GM18520 (cell line): Measurements from ENCODE around the gene CPNE2.

Experiments
- ATAC-seq: cut with Tn5 transposase; IDR thresholded peaks from one replicate; pipeline ENCODE4 v1.9.1; 2021; ENCODE audit not compliant: unreplicated experiment

Gene CPNE2

DNA sequence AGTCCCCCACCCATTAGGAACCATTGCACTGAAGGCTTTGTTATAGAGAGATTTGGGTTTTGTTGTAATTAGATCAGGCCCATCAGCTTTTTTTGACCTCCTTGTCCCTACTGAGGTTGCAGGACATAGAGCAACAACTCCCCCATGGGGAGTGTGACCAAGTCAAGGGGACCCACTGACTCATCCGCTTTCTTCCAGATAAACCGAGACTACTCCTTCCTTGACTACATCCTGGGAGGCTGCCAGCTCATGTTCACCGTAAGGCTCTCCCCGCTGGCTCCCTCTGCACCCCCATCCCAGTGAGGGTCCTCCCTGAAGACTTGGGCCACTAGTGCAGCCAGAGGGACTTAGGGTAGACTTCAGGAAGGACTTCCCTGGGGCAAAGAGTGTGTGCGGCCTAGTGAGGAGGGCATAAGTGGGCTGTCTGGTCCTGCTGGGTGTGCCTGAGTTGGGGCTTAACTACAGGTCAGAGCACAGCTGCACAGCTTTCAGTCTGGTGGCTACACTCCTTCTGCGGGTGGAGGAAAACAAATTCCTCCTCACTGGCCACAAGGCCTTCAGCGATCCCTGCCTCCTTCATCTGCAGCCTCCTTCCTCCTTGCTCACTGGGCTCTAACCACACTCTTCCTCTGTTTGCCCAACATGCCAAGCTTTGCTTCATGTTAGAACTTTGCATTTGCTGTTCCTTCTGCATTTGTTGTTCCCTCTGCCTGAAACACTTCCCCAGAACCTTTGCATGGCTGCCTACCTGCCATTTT is 31.0 kb downstream of the CPNE2 start:
- ATAC-seq = no peak

DNA sequence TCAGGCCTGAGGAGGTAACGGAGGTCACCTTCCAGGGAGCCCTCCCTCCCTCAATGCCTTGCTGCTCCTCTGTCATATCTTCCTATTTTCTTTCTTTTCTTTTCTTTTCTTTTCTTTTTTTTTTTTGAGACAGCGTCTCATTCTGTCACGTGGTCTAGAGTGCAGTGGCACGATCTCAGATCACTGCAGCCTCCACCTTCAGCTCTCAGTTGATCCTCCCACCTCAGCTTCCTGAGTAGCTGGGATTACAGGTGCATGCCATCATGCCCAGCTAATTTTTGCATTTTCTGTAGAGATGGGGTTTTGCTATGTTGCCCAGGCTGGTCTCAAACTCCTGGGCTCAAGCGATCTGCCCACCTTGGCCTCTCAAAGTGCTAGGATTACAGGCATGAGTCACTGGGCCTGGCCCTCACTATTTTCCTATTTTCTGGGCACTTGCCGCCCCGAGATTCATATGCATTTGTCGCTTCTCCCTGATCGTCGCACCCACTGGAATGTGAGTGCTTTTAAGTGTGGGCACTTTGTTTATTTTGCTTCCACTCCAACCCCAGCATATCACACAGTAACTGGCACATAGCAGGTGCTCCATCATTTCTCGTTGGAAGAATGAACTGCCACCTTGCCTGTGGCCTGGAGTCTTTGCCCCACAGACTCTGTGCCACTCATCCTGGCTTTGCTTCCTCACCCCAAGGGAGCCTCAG is 31.7 kb downstream of the CPNE2 start:
- no peak for ATAC-seq

DNA sequence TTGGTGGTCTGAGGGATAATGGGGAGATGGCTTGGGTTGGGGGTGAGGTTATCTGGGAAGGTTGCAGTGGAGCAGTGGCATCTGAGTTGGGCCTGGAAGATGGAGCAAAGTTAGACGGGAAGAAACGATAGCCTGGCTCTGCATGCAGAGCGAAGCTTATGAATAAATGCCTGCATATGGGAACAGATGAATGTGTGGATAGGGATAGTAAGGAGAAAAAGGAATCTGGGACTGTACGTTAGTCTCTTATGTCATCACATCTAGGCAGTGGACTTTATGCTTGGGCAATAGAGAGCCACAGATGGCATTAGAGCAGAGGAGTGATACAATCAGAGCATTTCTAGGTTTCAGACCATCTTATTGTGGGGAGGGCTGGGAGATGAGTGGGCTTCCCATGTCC is 33.0 kb downstream of the CPNE2 start:
- no peak for ATAC-seq

DNA sequence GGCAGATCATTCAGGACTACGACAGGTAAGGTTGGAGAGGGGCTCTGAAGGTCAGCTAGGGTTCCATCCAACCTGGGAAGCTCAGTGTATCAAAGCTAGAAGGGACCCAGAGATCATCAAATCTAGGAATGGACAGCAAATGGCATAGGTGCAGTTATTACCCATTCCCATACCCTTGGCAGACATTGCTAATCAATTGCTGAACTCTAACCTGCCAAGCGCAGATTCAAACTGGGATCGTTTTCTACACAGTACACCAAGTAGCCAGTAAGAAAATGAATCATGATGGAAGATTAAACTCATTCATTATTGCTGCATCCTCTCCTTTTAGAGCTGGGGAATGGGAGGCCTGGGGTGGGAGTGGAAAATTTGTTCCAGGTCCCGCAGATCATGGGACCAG is 33.6 kb downstream of the CPNE2 start:
- ATAC-seq = no peak

DNA sequence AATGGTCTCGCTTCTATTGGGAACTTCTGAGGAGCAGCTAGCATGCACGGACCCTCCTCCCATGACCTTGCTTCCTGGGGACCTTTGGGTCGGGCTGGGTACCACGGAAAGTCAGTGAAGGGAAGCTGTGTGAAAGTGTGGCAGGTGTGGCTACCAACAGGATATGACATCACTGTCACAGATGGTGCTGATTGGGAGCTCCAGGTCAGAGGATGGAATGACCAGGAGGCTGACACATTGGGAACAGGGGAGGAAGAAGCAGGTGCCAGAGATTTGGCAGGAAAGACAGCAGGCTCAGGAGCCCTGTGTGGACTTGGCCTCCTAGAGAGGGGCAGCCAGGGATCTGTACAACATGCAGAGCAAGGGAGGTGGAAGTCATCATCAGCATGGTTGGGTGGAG is 34.0 kb downstream of the CPNE2 start:
- ATAC-seq = no peak

DNA sequence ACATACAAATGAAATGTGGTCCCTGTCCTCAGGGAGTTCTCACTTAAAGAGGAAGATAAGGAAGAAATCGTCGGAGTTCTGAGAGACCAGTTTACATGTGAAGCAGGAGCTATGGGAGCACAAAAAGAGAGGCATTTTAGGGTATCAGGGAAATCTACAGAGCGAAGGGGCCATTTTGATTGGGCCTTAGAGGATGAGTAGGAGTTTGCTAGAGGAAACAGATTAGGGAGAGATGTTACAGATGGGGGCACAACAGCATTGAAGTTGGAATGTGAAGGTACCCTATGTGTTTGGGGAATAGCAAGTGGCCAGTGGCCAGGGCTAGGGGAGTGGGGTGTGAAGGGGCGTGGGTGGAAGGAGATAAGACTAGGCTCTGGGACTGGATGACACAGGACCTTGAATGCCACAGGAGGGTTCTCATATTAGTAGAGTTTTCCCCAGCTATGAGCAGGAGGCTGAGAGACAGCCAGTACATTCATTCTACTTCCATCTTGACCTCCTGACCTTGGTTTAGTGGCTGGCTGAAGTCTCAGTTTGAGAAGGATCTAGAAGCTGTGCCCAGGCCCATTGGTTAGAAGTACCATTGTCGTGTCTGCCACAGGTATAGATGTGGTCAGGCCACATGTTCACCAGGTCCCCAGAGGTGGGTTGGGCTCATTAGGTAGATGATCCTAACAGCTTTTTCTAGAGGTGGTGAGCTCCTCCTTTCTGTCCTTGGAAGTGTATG is 34.8 kb downstream of the CPNE2 start:
- ATAC-seq = peak; percentile 64

DNA sequence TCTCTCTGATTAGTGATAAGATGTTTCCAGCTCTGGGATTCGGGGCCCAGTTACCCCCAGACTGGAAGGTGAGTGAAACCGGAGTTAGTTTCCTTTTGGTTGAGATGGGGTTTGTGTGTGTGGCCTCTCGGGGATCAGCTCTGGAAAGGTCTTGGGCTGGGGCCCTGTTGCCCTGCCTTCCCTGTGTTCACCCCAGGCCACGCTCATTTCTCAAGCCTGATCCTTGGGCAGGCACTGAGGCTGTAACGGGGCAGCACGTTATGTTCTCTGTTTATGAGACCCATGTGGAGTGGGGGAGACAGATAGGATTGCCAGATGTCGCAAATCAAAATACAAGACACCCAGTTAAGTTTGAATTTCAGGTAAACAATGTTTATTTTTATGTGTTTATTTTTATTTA is 35.5 kb downstream of the CPNE2 start:
- no peak for ATAC-seq

DNA sequence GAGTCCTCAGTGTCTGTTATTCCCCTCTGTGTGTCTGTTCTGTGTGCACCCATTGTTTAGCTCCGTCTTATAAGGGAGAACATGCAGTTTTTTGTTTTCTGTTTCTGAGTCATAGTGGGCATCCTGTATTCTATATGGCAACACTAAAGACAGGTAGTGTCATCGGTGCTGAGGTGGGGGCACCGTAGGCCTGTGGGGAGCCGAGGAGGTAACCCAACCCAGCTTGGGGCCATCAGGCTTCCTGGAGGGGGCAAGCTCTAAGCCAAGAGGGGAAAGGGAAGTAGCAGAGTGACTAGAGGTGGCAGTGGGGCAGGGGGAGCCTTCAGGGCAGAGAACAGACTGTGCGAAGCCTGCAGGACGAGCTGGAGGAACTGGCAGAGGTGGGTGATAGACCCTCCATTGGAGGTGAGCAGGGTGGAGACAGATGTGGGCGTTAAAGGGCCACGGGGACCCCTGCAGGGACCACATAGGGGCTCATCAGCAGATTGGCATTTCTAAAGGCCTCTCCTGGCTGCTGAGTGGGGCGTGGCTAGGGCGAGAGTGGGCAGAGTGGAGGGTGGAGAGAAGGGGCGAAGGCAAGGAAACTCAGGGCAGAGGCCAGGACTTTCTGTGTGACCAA is 36.5 kb downstream of the CPNE2 start:
- no peak for ATAC-seq

DNA sequence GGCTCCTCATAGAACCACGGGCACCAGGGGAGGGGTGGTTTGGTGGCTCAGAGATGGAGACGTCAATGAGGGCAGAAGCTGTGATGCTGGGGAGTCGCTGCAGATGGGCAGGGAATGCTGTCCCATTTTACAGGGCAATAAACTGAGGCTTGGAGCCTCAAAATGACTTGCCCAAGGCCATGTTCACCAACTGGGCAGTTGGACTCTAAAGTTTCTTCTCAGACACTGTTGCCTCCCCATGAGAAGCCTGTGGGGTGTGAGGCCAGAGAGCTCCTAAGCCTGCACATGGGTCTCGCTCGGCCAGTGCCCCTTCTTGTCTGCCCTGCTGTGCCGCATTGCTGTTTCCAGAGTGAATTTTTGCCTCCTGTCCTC is 38.6 kb downstream of the CPNE2 start:
- no peak for ATAC-seq

DNA sequence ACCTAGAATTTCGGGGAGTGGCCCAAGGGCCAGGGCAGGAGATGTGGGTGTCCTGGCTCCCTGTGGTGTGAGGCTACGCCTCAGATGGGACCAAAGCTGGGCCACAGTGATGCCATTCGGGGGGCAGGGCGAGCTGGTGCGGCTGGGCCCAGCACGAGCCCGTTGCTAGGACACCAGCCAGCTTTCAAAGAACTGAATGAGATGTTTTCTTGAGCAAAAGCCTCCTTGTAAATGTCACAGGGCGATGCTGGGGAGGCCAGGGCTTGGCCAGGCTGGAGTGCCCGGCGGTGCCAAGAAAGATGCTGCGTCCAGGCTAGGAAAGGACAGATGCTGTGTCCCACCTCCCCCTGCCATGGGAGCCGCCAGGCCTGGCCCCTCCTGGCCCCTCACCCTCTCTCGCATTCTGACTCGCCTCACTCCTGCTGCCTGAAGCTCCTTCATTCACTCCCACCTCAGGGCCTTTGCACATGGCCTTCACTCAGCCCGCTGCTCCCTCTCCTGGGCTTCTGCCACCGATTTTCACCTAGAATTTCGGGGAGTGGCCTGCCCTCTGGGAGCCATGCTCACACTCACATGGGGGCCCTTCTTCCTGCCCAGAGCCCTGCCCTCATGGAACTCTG is 39.1 kb downstream of the CPNE2 start:
- ATAC-seq = no peak

DNA sequence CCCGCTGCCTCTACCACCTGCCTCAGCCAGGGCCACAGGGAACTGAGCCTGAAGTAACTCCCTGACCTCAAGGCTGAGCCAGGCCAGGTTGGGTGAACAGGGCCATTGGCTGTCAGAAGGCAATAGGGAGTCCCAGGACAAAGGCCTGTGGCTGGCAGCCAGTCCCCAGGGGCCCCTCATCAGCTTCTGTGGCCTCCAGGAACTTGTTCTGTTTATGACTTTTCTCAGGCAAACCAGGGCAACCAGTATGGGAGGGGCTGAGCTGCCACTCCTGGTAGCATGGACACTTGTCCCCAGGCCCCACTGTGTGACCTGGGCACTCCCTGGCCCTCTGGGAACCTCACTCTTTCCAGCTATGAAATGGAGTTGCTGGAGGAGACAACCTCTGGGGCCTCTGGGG is 40.1 kb downstream of the CPNE2 start:
- ATAC-seq = no peak

DNA sequence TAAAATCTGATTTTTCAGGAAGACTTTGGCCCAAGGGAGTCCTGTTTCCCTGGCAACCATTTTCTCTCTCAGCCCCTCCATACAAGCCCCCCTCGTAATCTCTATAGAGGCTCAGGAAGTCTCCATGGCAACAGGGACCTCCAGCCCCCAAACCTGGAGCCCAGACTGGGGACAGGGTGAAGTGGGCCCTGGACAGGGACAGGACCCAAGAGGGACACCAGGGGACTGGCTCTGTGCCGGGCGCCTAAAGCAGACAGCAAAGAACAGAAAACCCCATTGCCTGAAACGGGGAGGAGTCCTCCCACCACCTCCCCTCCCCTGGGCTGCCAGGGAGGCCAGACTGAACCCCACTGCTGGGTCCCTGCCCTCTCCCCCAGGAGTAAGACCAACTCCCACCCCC is 40.6 kb downstream of the CPNE2 start:
- no peak for ATAC-seq

DNA sequence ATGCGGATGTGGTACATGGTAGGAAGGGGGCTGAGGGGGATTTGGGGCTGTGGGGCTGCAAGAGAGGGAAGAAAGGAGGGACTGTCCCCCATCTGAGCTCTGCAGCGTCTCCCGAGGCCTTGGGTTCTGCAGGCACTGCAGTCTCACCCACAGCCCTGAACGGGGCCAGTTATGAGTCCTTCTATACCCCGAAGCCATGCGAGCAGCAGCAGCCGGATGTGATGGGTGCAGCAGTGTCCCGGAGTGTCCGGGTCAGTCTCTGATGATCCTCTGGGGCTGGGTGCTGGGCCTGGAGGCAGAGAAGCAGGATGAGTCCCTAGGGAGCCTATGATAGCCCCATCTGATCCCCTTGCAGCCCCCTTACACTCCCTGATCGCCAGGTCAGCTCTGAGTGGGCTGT is 41.5 kb downstream of the CPNE2 start:
- no peak for ATAC-seq

DNA sequence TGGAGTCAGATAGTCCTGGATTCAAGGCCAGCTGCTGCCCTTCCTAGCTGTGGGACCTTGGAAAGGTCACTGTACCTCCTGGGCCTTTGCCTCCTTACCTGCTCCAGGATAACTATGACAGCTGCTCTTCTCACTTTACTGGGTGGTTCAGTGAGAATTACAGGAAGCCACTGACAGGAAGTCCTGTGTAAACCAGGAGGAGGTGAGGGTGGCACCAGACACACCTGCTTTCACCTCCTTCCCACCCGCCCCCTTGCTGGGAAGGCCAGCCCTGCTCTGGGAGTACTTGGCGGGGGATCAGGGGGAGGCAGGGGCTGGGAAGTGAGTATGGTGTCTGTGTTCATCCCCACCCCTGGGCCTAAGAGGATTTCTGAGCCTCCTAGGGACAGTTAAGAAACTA is 42.6 kb downstream of the CPNE2 start:
- no peak for ATAC-seq

DNA sequence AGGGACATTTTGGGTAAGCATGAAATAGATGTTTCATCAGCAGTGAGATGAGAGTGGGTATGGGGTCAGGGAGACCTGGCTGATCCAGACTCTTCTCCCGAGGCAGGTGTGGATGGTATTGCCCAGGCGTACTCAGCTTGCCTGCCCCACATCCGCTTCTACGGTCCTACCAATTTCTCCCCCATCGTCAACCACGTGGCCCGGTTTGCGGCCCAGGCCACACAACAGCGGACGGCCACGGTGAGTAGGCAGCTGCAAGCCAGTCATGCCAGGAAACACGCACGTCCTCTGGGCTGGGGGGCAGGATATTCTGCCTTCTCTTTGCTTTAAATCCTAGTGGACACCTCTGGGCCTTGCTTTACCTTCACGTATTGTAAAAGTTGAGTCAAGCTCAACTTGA is 44.7 kb downstream of the CPNE2 start:
- no peak for ATAC-seq

DNA sequence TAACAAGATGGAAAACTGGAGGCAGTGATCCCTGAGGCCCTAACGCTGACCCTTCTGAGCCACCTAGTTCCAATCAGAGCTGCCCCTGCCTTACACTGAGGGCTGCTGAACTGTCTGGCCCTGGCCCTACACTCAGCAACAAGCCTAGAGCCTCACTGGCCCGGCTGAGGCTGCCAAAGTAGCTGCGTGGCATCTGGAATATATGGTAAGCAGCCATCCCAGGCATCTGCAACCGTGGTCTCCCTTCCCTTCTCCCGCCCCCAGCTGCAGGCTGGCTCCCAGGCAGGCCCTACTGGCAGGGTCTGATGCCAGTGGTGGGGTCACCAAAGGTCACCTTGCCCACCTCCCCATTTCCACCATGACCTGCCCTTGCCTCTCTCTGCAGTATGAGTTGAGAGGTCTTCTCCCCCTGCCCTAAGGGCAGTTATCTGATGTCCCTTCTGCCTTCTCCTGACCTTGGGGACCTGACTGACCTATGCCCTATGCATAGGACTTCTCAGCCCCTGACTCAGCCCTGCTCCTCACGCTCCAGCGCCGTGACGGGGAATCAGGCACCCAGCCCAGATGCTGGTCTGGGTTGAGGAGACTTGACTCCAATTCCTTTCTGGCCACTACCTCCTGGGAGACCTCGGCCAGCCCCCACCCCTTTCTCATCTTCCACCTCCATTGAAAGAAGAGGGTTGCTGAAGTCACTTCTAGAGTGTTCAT is 45.3 kb downstream of the CPNE2 start:
- ATAC-seq = no peak

DNA sequence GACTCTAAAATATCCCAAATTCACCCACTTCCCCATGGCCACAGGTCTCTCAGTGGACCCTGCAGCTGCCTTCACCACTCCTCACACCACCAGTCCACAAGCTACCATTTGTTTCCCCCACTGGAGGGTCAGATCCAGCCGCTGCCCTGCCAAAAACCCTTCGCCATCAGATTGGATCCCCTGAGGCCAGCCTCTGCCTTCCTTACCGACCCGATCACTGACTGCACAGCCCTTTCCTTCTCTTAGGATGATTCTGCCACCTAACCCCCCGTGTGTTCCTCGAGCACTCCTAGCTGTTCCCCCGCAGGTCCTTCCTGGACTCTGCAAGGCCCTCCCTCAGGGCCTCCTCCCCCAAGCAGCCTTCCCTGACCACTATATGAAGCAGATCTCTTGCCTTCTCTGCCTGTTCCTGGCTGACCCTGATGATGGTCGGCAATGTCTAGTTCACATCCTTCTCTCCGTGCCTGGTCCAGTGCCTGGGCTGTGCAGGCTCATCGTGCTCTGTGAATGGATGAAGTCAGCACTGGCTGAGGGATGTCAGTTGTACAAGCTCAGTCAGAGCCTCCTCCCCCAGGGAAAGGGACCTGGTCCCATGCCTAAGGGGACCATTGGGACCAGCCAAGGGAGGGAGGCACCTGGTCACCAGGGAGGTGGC is 46.0 kb downstream of the CPNE2 start:
- ATAC-seq = no peak

DNA sequence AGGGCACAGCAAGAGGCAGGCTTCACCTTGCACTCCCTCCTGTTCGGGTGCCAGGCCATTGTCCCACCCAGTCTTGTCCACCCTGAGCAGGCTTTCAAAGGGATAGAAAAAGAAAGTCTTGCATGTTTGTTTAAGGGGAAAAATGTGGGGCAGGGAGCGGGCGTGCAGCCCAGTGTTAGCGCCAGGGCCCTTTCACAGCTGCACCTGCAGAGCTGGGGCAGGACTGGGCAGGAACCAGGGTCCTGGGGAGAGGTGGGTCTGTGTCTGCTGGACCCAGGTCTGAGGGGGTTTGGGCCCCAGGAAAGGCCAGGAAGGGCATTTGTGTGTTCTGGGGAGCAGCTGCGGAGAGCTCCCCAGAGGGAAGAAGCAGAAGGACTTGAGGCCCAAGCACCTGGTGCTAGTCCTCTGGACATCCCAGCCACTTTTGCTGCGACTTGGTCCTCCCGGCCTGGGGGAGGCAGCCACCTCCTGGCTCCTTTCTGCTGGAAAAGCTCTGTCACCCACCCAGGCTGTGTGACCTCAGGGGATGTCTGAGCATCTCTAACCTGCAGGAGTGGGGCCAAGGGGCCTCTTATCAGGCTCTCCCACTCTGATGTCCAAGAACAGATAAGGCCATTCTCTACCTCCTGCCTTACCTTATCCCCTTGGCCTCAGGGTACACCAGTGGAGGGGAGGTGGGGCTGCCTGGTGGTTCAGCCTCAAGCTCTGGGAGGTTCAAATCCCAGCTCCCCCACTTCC is 48.7 kb downstream of the CPNE2 start:
- no peak for ATAC-seq

DNA sequence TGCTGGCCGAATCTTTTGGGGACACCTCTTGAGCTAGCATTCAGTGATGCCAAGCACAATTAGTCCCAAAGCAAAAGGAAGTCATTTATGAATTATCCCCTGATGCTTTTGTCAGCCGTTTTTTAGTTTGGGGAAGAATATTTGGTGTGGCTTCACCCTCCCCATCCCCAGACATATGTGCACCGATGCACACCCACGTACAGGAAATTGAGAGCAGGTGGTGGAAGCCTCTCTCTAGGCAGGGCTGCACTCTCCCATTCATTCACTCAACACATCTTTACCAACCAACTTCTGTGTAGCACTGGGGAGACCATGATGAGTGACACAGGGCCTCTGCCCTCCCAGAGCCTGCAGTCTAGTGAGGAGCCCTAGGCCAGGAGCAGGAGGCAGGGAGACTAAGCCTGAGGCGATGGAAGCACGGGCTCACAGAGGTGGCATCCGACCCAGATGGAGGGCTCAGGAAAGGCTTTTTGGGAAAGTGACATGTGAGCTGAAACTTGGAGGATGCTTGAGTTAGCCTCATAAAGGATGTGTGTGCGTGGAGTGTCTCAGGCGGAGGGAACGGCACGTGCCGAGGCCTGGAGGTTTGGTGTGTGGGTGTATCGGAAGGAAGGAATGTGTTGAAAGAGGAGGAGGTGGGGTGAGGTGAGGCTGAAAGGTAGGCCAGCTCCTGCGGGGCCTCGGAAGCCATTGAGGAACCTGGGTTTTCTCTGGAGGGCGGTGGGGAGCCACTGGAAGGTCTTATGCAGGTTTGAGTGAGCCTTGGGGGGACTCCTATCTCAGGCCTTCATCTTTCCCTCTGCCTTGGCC is 49.6 kb downstream of the CPNE2 start:
- no peak for ATAC-seq
